NT2/D1 (cell line): ENCODE measurements around the gene LRRTM4.

ENCODE experiments used
- DNase-seq: peaks from one replicate; pipeline ENCODE4 v3.0.0-alpha.2; 2011; ENCODE audit warnings: low read depth, low spot score
- H3K27me3 ChIP-seq: 2 replicates; pipeline ENCODE4 v1.6.0; 2011; ENCODE audit warnings: mild to moderate bottlenecking; ENCODE audit not compliant: insufficient read length, insufficient read depth
- H3K36me3 ChIP-seq: 2 replicates; pipeline ENCODE4 v1.6.1; 2011; ENCODE audit warnings: mild to moderate bottlenecking, low read length, mixed read lengths; ENCODE audit not compliant: insufficient read depth, insufficient read length
- H3K4me1 ChIP-seq: 2 replicates; pipeline ENCODE4 v1.5.1; 2011; ENCODE audit not compliant: insufficient read depth, insufficient read length
- H3K4me3 ChIP-seq: 2 replicates; pipeline ENCODE4 v1.5.1; 2011; ENCODE audit warnings: low read depth; ENCODE audit not compliant: insufficient read length
- H3K9ac ChIP-seq: 2 replicates; pipeline ENCODE4 v1.6.0; 2011; ENCODE audit warnings: low read depth; ENCODE audit not compliant: insufficient read length
- H3K9me3 ChIP-seq: 2 replicates; pipeline ENCODE4 v1.5.1; 2011; ENCODE audit warnings: mild to moderate bottlenecking, low read length; ENCODE audit not compliant: insufficient read depth
- SUZ12 ChIP-seq: IDR thresholded peaks from 2 replicates; pipeline ENCODE4 v1.6.1; 2011; ENCODE audit not compliant: insufficient read length, insufficient read depth; ENCODE audit errors: extremely low read depth
- YY1 ChIP-seq: IDR thresholded peaks from 2 replicates; pipeline ENCODE4 v1.6.1; 2011; ENCODE audit not compliant: insufficient read length, insufficient read depth
- ZNF274 ChIP-seq: IDR thresholded peaks from 2 replicates; pipeline ENCODE4 v1.6.1; 2011; ENCODE audit warnings: mild to moderate bottlenecking, low read depth, low read length

LRRTM4 gene

GRCh38 chr2:76997296-76997695 is 524.9 kb downstream of the LRRTM4 start:
- Histone ChIP-seq H3K4me3 (no peak overlapping the region), H3K4me1 (no peaks in the 10 kb centered on the region), H3K36me3 (no peaks in the 10 kb centered on the region), H3K9ac (no peak overlapping the region), H3K27me3 (no peaks in the 10 kb centered on the region), H3K9me3 (no peaks in the 10 kb centered on the region)
- no peak for DNase-seq
- no peak for TF ChIP-seq ZNF274
- no peak for TF ChIP-seq YY1
- no peak for TF ChIP-seq SUZ12

GRCh38 chr2:76985387-76986136 is 536.6 kb downstream of the LRRTM4 start:
- TF ChIP-seq YY1 (no peak), SUZ12 (no peak), ZNF274 (no peak)
- Histone ChIP-seq H3K4me3 (no peak overlapping the region), H3K9me3 (no peaks in the 10 kb centered on the region), H3K9ac (no peak overlapping the region), H3K27me3 (no peaks in the 10 kb centered on the region), H3K36me3 (no peaks in the 10 kb centered on the region), H3K4me1 (no peaks in the 10 kb centered on the region)
- DNase-seq: no peak

GRCh38 chr2:76984359-76984758 is 537.8 kb downstream of the LRRTM4 start:
- Histone ChIP-seq H3K4me1 (no peaks in the 10 kb centered on the region), H3K9me3 (no peaks in the 10 kb centered on the region), H3K4me3 (no peak overlapping the region), H3K36me3 (no peaks in the 10 kb centered on the region), H3K9ac (no peak overlapping the region), H3K27me3 (no peaks in the 10 kb centered on the region)
- DNase-seq: no peak
- TF ChIP-seq YY1 (no peak), SUZ12 (no peak), ZNF274 (no peak)

GRCh38 chr2:76980067-76980787 is 541.9 kb downstream of the LRRTM4 start:
- Histone ChIP-seq H3K4me1 (no peaks in the 10 kb centered on the region), H3K36me3 (no peaks in the 10 kb centered on the region), H3K9me3 (no peaks in the 10 kb centered on the region), H3K9ac (no peak overlapping the region), H3K4me3 (no peak overlapping the region), H3K27me3 (no peaks in the 10 kb centered on the region)
- no peak for DNase-seq
- TF ChIP-seq SUZ12 (no peak), YY1 (no peak), ZNF274 (no peak)

DNA sequence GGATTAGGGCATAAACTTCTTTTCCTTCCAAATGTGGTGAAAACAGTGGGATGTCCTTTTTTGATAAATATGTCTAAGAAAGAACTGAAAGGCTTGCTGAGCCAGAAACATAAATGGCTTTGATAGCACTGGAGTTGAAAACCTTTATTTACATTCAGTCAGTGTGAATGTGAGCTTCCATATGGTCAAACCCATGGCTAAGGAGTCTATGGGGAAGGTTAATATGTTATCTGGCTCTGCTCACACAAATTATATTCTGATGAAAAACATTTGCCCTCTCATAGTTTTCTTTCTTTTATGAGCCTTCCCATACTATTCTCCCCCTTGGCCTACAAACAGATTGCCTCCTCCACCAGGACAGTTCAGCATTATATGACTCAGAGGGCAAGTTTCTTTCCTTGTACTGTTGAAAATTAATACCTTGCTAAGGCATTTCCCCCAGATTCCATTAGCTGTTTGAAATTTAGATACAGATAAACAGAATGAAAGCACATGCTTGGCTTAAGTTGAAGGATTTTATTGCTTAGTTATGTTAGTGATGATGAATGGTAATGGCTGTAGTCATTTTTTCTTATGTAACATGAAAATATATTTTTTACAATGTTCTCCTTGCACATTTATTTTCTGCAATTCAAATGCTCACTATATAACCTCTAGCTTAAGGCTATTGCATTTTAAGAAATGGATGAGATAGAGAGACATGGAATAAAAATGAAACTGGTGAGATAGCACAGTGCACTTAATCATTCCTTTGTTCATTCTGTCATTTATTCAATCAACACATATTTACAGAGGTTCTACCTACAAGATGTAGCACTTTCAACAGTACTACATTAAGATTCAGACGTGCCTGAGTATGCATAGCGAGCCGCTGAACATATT is 544.1 kb downstream of the LRRTM4 start:
- DNase-seq: no peak
- no peaks in the 10 kb centered on the region for H3K4me1 ChIP-seq
- TF ChIP-seq YY1 (no peak), ZNF274 (no peak), SUZ12 (no peak)
- H3K9me3 ChIP-seq: no peaks in the 10 kb centered on the region
- no peaks in the 10 kb centered on the region for H3K27me3 ChIP-seq
- no peaks in the 10 kb centered on the region for H3K36me3 ChIP-seq
- H3K4me3 ChIP-seq: no peak overlapping the region
- no peak overlapping the region for H3K9ac ChIP-seq

- Histone ChIP-seq H3K9me3 (no peaks in the 10 kb centered on the region), H3K4me3 (no peak overlapping the region), H3K36me3 (no peaks in the 10 kb centered on the region), H3K9ac (no peak overlapping the region), H3K27me3 (no peaks in the 10 kb centered on the region), H3K4me1 (no peaks in the 10 kb centered on the region)
- TF ChIP-seq SUZ12: no peak
- TF ChIP-seq ZNF274: no peak
- TF ChIP-seq YY1: no peak
- DNase-seq: no peak
These were observed 546.4 kb downstream of the LRRTM4 start for GRCh38 chr2:76975752-76976151.

DNA sequence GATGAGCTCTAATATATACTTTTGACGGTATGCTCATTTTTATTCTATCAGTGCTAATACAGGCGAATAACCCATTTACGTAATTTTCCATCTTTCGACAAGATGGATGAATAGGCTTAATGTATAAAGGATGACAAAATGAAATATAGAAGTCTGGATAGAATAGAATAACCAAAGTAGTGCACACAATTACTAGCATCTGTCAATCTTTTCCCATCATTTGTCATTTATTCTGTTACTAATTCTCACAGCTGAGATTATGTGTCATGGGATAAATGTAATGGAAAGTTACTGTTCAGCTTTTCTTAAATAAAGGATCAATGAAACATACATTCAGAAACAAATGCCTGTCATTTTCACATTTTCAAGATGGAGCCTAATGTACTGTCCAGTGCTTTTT is 548.6 kb downstream of the LRRTM4 start:
- H3K9ac ChIP-seq: no peak overlapping the region
- no peak overlapping the region for H3K4me3 ChIP-seq
- DNase-seq: no peak
- no peaks in the 10 kb centered on the region for H3K4me1 ChIP-seq
- TF ChIP-seq YY1 (no peak), ZNF274 (no peak), SUZ12 (no peak)
- no peaks in the 10 kb centered on the region for H3K9me3 ChIP-seq
- no peaks in the 10 kb centered on the region for H3K36me3 ChIP-seq
- no peaks in the 10 kb centered on the region for H3K27me3 ChIP-seq
